ENCODE results near the gene FGD1.
A peak's percentile ranks its signal among the peaks of the same experiment; 100 is the strongest.

FGD1 gene

GRCh38 chrX:54473993-54474859, 21.8 kb downstream of the FGD1 start:
- no peak for DNase-seq (ENCODE audit: low read depth in 3 of 3)

GRCh38 chrX:54470054-54470760, 25.8 kb downstream of the FGD1 start:
- no peak for DNase-seq (ENCODE audit: low read depth in 3 of 3)

DNA sequence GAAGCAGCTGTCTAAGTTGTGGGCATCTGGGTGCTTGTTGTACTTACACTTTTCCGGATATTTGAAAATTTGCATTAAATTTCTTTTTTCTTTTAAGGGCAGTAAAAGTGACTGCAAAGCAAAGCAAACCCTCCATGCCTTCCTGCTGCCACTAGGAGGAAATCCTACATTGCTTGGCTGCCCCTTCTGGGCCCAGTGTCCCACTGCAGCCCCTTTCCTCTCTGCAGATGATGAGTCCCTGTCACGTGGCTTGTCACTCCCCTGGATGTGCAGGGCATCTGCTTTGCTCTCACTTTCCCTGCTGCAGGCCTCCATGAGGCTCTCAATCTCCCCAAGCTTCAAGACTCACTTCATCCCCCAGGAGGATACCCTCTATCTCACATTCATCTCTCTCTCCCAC, 43.1 kb downstream of the FGD1 start:
- no peak for DNase-seq (ENCODE audit: low read depth in 3 of 3)

GRCh38 chrX:54449929-54450328, 46.1 kb downstream of the FGD1 start:
- DNase-seq (ENCODE audit: low read depth in 3 of 3) = no peak

DNA sequence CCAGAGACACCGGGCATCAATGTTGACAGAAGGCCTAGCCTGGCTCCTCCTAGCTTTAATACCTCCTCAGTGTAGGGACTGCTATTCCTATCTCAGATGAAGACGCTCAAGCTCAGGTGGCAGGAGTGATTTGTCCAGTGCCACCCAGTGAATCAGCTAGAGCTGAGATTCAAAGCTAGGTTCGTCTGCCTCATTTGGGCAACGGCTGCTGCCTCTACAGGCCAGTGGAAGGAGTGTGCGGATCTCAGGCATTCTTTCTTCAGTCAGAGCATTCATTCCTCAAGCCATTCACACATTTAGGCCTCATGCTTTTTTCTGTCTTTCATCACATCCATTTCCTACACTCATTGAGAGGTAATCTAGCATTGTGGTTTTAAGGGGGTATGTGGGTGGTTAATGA, 48.6 kb downstream of the FGD1 start:
- no peak for DNase-seq (ENCODE audit: low read depth in 3 of 3)

GRCh38 chrX:54446084-54446483, 50.0 kb downstream of the FGD1 start:
- DNase-seq (ENCODE audit: low read depth in 3 of 3) = no peak

GRCh38 chrX:54444752-54445151, 51.3 kb downstream of the FGD1 start:
- no peak for DNase-seq (ENCODE audit: low read depth in 3 of 3)

- DNase-seq (ENCODE audit: low read depth in 3 of 3) = no peak
Observed at GRCh38 chrX:54442790-54443189, 53.2 kb downstream of the FGD1 start.

GRCh38 chrX:54439960-54440871, 55.8 kb downstream of the FGD1 start, which contains the start of gene TSR2:
Gene TSR2, plus strand, starts transcription at chrX:54440404. Its CDS starts 18 bp downstream, at chrX:54440422.
- peak; percentile 42 to 68 (median 54) for DNase-seq (ENCODE audit: low read depth in 3 of 3)

DNA sequence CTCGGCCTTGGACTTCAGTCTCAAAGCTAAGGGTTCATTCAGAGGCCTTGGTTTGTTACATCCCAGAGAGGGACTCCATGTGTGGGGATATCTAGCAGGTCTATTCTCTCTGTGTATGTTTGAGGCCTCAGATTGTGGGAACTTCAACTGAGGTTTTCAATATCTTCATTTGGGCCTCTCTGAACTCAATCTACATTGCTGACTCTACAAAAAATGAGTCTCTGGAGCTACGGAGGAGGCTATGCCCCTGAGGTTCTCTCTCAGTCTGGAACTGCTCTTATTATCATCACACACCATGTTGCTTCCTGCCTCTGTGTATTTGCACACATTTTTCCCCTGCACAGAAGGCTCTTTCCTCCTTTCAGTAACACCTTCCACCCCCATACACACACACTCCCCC, 60.9 kb downstream of the FGD1 start:
- DNase-seq (ENCODE audit: low read depth in 3 of 3) = no peak

DNA sequence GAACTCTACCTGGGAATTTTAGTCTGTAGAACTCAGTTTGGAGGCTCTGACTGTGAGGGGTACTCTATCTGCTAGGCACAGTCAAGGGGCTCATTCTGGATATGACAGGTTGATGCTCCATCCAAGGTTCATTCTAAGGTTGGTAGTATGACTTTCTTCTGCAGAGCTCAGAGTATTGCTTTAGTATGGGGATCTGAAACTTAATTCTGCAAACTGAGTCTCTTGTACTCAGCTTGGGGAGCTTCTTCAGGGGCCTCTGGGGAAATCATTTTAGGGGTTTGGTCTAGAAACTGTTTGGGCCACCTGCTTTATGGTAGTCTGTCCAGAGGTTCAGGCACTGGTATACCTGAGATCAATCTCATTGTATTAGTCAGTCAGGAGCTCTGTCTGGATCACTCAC, 65.5 kb downstream of the FGD1 start:
- no peak for DNase-seq (ENCODE audit: low read depth in 3 of 3)

GRCh38 chrX:54427837-54428424, 68.1 kb downstream of the FGD1 start:
- DNase-seq (ENCODE audit: low read depth in 3 of 3) = no peak

DNA sequence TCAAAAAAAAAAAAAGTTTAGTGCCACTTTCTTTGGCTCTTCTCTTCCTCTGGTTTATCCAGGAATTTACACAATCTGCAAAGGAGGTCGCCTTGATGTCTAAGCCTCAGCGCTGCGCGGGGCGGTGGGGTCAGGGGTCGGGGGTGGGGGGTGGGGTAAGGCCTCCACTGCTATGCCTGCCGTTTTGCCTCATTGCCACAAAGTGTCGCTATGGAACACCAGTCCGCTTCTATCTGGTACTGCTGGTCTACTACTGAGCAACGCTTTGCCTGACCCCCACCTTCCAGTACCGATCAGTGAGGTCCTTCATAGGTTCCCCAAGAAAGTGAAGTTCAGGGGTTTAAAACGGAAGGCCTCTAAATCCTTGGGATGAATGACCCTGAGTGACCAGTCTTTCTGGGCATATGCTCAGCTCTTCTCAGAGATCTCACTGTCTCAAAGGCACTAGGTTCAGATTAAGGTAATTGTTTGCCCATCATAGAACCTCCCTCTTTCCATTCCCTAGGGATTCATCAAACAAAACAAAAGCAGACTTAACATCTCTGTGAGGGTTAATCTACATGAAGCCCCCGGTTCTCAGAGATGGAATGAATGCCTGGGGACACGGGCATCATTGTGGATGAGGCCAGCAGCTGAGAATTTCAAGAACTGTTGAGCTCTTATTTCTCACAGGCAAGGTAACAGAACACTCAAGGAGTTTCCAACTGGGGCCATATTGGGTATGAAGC, 72.7 kb downstream of the FGD1 start:
- no peak for DNase-seq (ENCODE audit: low read depth in 3 of 3)

DNA sequence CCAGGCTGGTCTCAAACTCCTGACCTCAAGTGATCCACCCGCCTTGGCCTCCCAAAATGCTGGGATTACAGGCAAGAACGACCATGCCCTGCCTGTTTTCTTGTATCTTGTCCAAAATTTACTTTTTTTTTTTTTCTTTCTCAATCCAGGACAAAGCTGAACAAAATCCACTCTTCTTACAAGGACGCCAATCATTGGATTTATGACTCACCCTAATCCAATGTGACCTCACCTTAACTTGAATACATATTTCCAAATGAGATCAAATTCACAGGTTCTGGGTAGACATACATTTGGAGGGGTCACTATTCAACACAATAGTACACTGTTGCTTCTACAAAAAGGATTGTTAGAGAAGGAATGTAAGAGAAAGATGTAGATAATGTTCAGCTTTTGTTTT, 73.9 kb downstream of the FGD1 start:
- DNase-seq (ENCODE audit: low read depth in 3 of 3) = no peak

DNA sequence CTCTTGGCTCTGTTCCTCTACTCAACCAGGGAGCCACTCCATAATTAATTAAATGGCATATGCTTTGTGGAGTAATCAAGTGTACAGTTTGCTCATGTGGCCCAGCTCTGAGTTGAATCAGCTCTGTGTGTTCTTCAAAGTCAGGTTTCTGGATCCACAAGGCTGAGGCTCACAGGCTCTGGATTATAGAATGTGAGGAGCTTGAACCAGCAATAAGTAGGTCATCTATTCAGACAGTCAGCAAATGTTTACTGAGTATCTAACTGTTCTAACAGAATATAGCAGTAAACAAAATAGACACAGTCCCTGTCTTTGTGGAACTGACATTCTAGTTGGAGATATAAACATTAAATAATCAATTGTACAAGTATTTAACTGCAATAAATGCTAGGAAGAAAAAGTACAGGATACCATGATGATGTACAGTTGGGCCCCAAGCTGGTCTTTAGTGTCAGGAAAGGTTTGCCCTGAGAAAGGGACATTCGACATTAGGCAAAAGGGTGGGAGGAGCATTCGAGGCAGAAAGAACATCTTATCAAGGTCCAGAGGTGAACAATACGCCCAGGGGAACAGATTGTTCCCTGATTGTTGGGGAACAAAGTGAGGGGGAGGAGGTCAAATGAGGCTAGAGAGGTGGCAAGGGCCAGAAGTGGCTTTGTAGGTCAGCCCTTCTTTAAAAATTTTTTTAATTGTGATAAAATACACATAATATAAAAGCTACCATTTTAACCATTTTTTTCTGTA, 76.3 kb downstream of the FGD1 start:
- no peak for DNase-seq (ENCODE audit: low read depth in 3 of 3)

- no peak for DNase-seq (ENCODE audit: low read depth in 3 of 3)
Observed at GRCh38 chrX:54416965-54417364, 79.1 kb downstream of the FGD1 start.

GRCh38 chrX:54415534-54416350, 80.3 kb downstream of the FGD1 start:
- no peak for DNase-seq (ENCODE audit: low read depth in 3 of 3)

GRCh38 chrX:54413753-54414152, 82.3 kb downstream of the FGD1 start:
- DNase-seq (ENCODE audit: low read depth in 3 of 3) = no peak

DNA sequence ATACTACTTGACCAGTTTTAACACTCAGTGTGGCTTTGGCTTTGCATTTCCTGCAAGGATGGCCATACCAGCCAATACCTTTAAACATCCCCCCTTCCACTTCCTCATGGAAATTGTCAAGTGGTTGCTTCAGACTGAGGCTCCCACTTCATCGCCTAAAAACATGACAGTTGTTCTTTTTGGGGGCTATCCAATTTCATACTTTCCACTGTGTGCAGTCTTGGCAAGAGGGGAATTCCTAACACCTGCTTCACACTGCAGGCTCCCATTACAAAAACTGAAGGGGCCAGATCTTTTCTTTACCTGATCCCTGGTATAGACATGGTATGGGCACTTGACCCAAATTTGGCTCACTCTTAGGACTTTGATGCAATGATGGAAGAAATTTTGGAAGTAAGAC, 84.3 kb downstream of the FGD1 start:
- DNase-seq (ENCODE audit: low read depth in 3 of 3) = no peak

Measured in stimulated activated CD4-positive, alpha-beta T cell treated with anti-CD3 and anti-CD28 coated beads, TNF-alpha, amount 100 ng/mL, for 4 hours (primary cell).